Heart right ventricle (tissue), 16 donors: ENCODE data around the gene TMEM123. TPM values are rescaled to one million over a fixed set of nuclear protein-coding genes. Genes with fewer than 3 reads are reported as not detected.
A peak's percentile ranks its signal among the peaks of the same experiment; 100 is the strongest.

Experiments
- ATAC-seq, 8 donors: fragments of 200-7000 bp; cut with Tn5 transposase; one replicate each; pipeline ENCODE4 v1.9.1; 2020; ENCODE audit warnings: mild to moderate bottlenecking in 8 of 8, moderate library complexity in 8 of 8, moderate number of reproducible peaks in 1 of 8
- DNase-seq, 2 donors: peaks; one replicate each; pipeline ENCODE4 v3.0.0-alpha.2; 2020
- H3K27ac ChIP-seq, 10 donors: fragments of 200-600 bp; sonication (generic) in 2 of 10; one replicate each; pipeline versions ENCODE4 v1.5.0 to v1.8.0; 2020 to 2022; ENCODE audit warnings: mild to moderate bottlenecking in 3 of 10
- H3K27me3 ChIP-seq, 7 donors: fragments of 200-600 bp; one replicate each; pipeline ENCODE4 v1.8.0; 2021 to 2022; ENCODE audit warnings: mild to moderate bottlenecking in 2 of 7
- H3K36me3 ChIP-seq, 9 donors: fragments of 200-600 bp; sonication (generic) in 1 of 9; one replicate each; pipeline versions ENCODE4 v1.5.0 to v1.8.0; 2020 to 2022; ENCODE audit warnings: mild to moderate bottlenecking in 2 of 9
- H3K4me1 ChIP-seq, 9 donors: fragments of 200-600 bp; sonication (generic) in 1 of 9; one replicate each; pipeline versions ENCODE4 v1.5.0 to v1.8.0; 2020 to 2022; ENCODE audit warnings: mild to moderate bottlenecking in 4 of 9
- H3K4me3 ChIP-seq, 10 donors: fragments of 200-600 bp; sonication (generic) in 2 of 10; one replicate each; pipeline versions ENCODE4 v1.5.0 to v1.8.0; 2020 to 2022; ENCODE audit warnings: mild to moderate bottlenecking in 7 of 10, moderate library complexity in 2 of 10
- H3K9me3 ChIP-seq, 11 donors: fragments of 200-600 bp in 10 of 11; sonication (generic) in 2 of 11; one replicate each; pipeline versions ENCODE4 v1.5.0 to v1.8.0; 2013 to 2022; ENCODE audit warnings: mild to moderate bottlenecking in 2 of 11, control low read depth in 1 of 11, moderate library complexity in 1 of 11
- WGBS, 2 donors: extraction: QIAGEN DNeasy Blood & Tissue Kit; methylation state at CpG; one replicate each; pipeline ENCODE4 v1.1.7; 2013; ENCODE audit warnings: inconsistent platforms in 1 of 2; 5-methylcytosine and 5-hydroxymethylcytosine counted together
- intact Hi-C, 10 donors: fragments of 100-400 bp; cut with DNase I; formaldehyde crosslinking; loops; one replicate each; pipeline versions ENCODE4 v1.11.1 to v1.14.2; 2022
- polyA plus RNA-seq, 2 donors: library from polyadenylated mRNA; stranded (reverse); fragments of 200-250 nt; gene quantifications; one replicate each; pipeline ENCODE4 v1.2.3, GENCODE V29; 2013
- total RNA-seq, 10 donors: library from RNA; stranded (reverse); fragmentation: NEBNext Ultra II Directional in 3 of 10; extraction: Animal tissue kit (Norgen Biotek cat#: 25700) in 3 of 10; gene quantifications; one replicate each; pipeline versions ENCODE4 v1.2.1 to v1.2.4, GENCODE V29; 2021 to 2023
- TF ChIP-seq, protein P1 (sequence below), 9 donors: fragments of 200-600 bp; sonication (generic) in 2 of 9; IDR thresholded peaks; one replicate each; pipeline versions ENCODE4 v1.5.0 to v1.8.0; 2021 to 2022; ENCODE audit warnings: antibody characterized with exemption in 9 of 9, mild to moderate bottlenecking in 5 of 9, moderate library complexity in 1 of 9
- donor health status: Arrhythmogenic right ventricular cardiomyopathy.
- donor health status: ischemic (EF 13 %, LVEDD 7.1; RV severe dilation, severe dysfunction).
- donor health status: healthy with polysubstance abuse.
- donor health status: DM: no; HTN: yes; CAD: no.
- donor health status: DM: no; HTN: no; CAD: no.
- donor health status: ischemic (EF 25% LVEDD 6.9; RV normal size, moderate dysfunction).
- donor health status: ischemic (EF 25% LVEDD 5.7; RV mildly dilated, moderate dysfunction).
- donor health status: healthy.
- donor health status: DM: yes; HTN: yes; CAD: no.
- donor health status: Ischemic cardiomyopathy.
- donor health status: ischemic (EF 35%, LVEDD 5.7; RV mildly dilated, moderate dysfunction).
- donor health status: nonischemic (EF 11% LVEDD 7.7; RV severe dilation, severe dysfunction).
- donor health status: DM: yes; HTN: yes; CAD: no.
- donor health status: PGD.
- donor health status: ischemic (EF 29% LVEDD 5.4; RV normal size, mild dysfunction).
- donor health status: nonischemic (EF 23%, LVEDD 6.1; RV moderate dilation, normal function).

TMEM123 gene
- total and polyA plus RNA-seq, 12 donors: 18.7 to 98.7 (median 77.4) TPM

GRCh38 chr11:102387043-102387781, 65.4 kb downstream of the TMEM123 start:
- intact Hi-C loops: loop anchor here in 1 of 10 donors (10.0 kb wide), 1 partner anchor 68 kb away; the partner anchor contains the start of gene TMEM123
- DNase-seq (no peak), ATAC-seq (no peak)
- Histone ChIP-seq H3K27ac (no peak overlapping the region), H3K27me3 (no peaks in the 10 kb centered on the region), H3K4me3 (no peak overlapping the region), H3K9me3 (no peaks in the 10 kb centered on the region), H3K36me3 (peaks cover 0 to 78% (median 10%) of the 10 kb centered on the region in 9 donors), H3K4me1 (peaks cover 0 to 38% (median 16%) of the 10 kb centered on the region in 9 donors)
- 93 to 95% methylated on average over 8 of the region's 8 CpGs for WGBS, 2 donors
- TF ChIP-seq, protein P1, sequence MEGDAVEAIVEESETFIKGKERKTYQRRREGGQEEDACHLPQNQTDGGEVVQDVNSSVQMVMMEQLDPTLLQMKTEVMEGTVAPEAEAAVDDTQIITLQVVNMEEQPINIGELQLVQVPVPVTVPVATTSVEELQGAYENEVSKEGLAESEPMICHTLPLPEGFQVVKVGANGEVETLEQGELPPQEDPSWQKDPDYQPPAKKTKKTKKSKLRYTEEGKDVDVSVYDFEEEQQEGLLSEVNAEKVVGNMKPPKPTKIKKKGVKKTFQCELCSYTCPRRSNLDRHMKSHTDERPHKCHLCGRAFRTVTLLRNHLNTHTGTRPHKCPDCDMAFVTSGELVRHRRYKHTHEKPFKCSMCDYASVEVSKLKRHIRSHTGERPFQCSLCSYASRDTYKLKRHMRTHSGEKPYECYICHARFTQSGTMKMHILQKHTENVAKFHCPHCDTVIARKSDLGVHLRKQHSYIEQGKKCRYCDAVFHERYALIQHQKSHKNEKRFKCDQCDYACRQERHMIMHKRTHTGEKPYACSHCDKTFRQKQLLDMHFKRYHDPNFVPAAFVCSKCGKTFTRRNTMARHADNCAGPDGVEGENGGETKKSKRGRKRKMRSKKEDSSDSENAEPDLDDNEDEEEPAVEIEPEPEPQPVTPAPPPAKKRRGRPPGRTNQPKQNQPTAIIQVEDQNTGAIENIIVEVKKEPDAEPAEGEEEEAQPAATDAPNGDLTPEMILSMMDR (IDR thresholded peaks at IDR 0.05): no peak

GRCh38 chr11:102386136-102386734, 66.3 kb downstream of the TMEM123 start:
- TF ChIP-seq, protein P1 (IDR thresholded peaks at IDR 0.05): no peak
- WGBS, 2 donors: 95 to 97% methylated on average over 2 of the region's 2 CpGs
- H3K36me3 ChIP-seq: peaks cover 0 to 77% (median 6%) of the 10 kb centered on the region in 9 donors

GRCh38 chr11:102385085-102386007, 67.2 kb downstream of the TMEM123 start:
- Histone ChIP-seq H3K9me3 (no peaks in the 10 kb centered on the region), H3K4me1 (peaks cover 0 to 36% (median 16%) of the 10 kb centered on the region in 9 donors), H3K27me3 (no peaks in the 10 kb centered on the region), H3K27ac (peak overlapping the region in 3 of 10 donors; percentile 2 to 18 (median 9)), H3K36me3 (peaks cover 0 to 80% (median 6%) of the 10 kb centered on the region in 9 donors), H3K4me3 (no peak overlapping the region)
- TF ChIP-seq, protein P1 (IDR thresholded peaks at IDR 0.05): no peak
- 67 to 72% methylated on average over 5 of the region's 5 CpGs for WGBS, 2 donors
- intact Hi-C loops: loop anchor here in 2 of 10 donors (2.0 to 10.0 kb wide), 2 partner anchors 39 to 69 kb away; partner anchors contain the start of genes BIRC2 (in 1 of the 2) and TMEM123 (in 1 of the 2)
- ATAC-seq (peak in 1 of 8 donors; percentile 5), DNase-seq (no peak)

More at GRCh38 chr11:102386136-102386734, 66.3 kb downstream of the TMEM123 start:
- no peak for ATAC-seq
- H3K4me1 ChIP-seq: peaks cover 0 to 38% (median 16%) of the 10 kb centered on the region in 9 donors
- no peaks in the 10 kb centered on the region for H3K27me3 ChIP-seq
- intact Hi-C loops: loop anchor here in 1 of 10 donors (10.0 kb wide), 1 partner anchor 69 kb away; the partner anchor contains the start of gene TMEM123
- H3K9me3 ChIP-seq: no peaks in the 10 kb centered on the region
- DNase-seq: no peak
- H3K27ac ChIP-seq: no peak overlapping the region
- H3K4me3 ChIP-seq: no peak overlapping the region
